Hepatocyte (in vitro differentiated cells): ENCODE results near the gene CITED1.

Experiments
- CTCF ChIP-seq: fragments of 200-600 bp; sonication (generic); IDR thresholded peaks from 2 replicates; pipeline ENCODE4 v1.5.1; 2016; ENCODE audit warnings: antibody characterized with exemption, mild to moderate bottlenecking; ENCODE audit not compliant: poor library complexity
- EZH2 ChIP-seq: fragments of 200-600 bp; sonication (generic); IDR thresholded peaks from 2 replicates; pipeline ENCODE4 v1.6.1; 2016; ENCODE audit warnings: antibody characterized with exemption, mild to moderate bottlenecking, borderline replicate concordance

GRCh38 chrX:72276478-72276953 lies 29.2 kb downstream of the CITED1 start:
- TF ChIP-seq CTCF = no peak
- TF ChIP-seq EZH2 = no peak
